Type B pancreatic cell (in vitro differentiated cells): ENCODE results near the gene ABHD8. TPM values are rescaled to one million over a fixed set of nuclear protein-coding genes. Genes with fewer than 3 reads are reported as not detected.
"Not testable (repeated sequence)": the region's sequence is repeated elsewhere in the genome, so short reads cannot be mapped to it uniquely, and the experiment has no call there.

Experiments used
- DNase-seq: peaks from one replicate; pipeline ENCODE4 v3.0.0; 2021; ENCODE audit warnings: mixed read lengths; ENCODE audit not compliant: unreplicated experiment; ENCODE audit errors: extremely low spot score
- H3K27ac Mint-ChIP-seq: 2 replicates; pipeline ENCODE4 v1.8.0; 2021; ENCODE audit warnings: mild to moderate bottlenecking, mixed read lengths
- H3K27me3 Mint-ChIP-seq: 2 replicates; pipeline ENCODE4 v1.8.0; 2021; ENCODE audit warnings: mixed read lengths
- H3K36me3 Mint-ChIP-seq: 2 replicates; pipeline ENCODE4 v1.8.0; 2021; ENCODE audit warnings: mixed read lengths
- H3K4me1 Mint-ChIP-seq: one replicate; pipeline ENCODE4 v1.8.0; 2021; ENCODE audit warnings: mixed read lengths; ENCODE audit not compliant: unreplicated experiment
- H3K4me3 Mint-ChIP-seq: 2 replicates; pipeline ENCODE4 v1.8.0; 2021; ENCODE audit warnings: mild to moderate bottlenecking, mixed read lengths
- H3K9me3 Mint-ChIP-seq: 2 replicates; pipeline ENCODE4 v1.8.0; 2021; ENCODE audit warnings: mixed read lengths
- CTCF ChIP-seq: fragments of 200-600 bp; sonication (generic); conservative IDR thresholded peaks from 2 replicates; pipeline ENCODE4 v1.5.0; 2021; ENCODE audit warnings: antibody characterized with exemption, mild to moderate bottlenecking
- total RNA-seq: library from RNA; stranded (reverse); gene quantifications from 2 replicates; pipeline ENCODE4 v1.2.1, GENCODE V29; 2021; ENCODE audit warnings: low replicate concordance

Gene ABHD8
- total RNA-seq, 1 donor from 2014 or later: 14.3 TPM

DNA sequence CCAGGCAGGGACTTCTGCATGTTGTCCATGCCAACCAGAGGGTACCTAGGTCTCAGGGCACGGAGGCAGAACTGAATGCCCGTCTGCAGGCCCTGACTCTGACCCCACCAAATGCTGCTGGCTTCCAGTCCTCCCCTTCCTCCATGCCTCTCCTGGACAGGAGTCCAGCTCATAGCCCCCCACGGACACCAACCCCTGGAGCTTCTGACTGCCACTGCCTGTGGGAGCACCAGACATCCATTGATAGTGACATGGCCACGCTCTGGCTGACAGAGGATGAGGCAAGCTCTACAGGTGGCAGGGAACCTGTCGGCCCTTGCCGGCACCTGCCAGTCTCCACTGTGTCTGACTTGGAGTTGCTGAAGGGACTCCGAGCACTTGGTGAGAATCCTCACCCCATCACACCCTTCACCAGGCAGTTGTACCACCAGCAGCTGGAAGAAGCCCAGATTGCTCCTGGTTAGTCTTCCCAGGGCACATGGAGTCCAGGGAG, 19.7 kb downstream of the ABHD8 start:
- H3K4me1 Mint-ChIP-seq: no peaks in the 10 kb centered on the region

DNA sequence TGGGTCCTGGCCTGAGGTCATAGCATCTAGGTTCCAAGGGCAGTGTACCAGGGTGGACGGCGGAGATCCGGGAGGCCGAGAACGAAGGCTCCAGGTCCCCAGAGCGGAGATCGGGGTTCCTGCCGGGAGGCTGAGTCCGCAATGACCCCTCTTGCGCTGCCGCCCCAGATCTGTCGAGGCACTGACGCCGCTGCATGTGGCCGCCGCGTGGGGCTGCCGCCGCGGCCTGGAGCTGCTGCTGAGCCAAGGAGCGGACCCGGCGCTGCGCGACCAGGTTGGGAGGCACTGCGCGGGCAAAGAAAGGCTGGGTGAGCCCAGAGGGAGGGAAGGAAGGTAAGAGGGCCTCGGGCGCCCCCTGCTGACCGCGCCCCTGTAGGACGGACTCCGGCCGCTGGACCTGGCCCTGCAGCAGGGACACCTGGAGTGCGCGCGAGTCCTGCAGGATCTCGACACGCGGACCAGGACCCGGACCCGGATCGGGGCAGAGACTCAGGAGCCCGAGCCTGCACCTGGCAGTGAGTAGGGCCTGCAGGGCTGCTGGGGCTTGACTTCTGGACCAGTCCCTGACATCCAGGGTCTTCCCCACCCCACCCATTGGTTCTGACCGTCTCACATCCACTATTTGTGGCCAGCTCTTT, 20.6 kb downstream of the ABHD8 start:
- DNase-seq: peak; percentile 92
- Mint-ChIP-seq H3K36me3 (no peaks in the 10 kb centered on the region), H3K27me3 (peaks cover 3% of the 10 kb centered on the region), H3K9me3 (no peaks in the 10 kb centered on the region), H3K4me1 (no peaks in the 10 kb centered on the region), H3K4me3 (peak overlapping the region; percentile 82), H3K27ac (no peak overlapping the region)
- TF ChIP-seq CTCF: peak; percentile 97

More for the DNA sequence above, 19.7 kb downstream of the ABHD8 start:
- peak overlapping the region; percentile 60 for H3K4me3 Mint-ChIP-seq
- no peak overlapping the region for H3K27ac Mint-ChIP-seq
- peaks cover 3% of the 10 kb centered on the region for H3K27me3 Mint-ChIP-seq
- no peak for TF ChIP-seq CTCF
- no peaks in the 10 kb centered on the region for H3K36me3 Mint-ChIP-seq
- no peaks in the 10 kb centered on the region for H3K9me3 Mint-ChIP-seq
- no peak for DNase-seq

DNA sequence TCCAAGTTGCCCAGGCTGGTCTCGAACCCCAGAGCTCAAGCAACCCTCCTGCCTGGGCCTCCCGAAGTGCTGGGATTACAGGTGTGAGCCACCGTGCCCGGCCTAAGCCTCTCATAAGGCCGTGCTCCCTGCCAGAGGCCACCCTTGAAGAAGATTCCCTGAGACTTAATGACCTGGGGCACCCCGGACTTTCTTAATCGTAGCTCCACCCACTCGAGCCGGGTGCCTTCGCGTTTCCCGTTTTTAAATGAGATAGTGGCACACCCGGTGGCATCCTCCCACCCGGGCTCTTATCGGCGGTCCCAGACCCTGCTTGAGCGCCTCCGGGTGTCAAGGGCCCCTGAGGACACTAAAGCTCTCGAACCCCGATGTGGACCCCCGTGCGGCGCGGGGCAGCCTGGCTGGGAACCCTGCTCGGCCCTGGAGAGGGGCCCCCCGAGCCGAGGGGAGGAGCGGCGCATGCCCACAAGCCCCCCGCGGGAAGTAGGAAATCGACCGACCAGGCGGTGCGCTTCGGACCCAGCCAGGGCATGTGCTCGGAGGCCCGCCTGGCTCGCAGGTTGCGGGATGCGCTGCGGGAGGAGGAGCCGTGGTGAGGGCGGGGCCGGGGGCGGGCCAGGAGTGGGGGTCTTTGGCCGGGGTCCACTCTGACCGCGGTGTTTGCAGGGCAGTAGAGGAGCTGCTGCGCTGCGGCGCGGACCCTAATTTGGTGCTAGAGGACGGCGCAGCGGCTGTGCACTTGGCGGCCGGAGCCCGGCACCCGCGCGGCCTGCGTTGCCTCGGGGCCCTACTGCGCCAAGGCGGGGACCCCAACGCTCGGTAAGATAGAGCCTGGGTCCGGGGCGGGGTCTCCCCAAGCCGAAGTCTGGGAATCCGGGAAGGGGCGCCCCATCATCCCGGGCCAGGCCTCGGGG, 21.6 kb downstream of the ABHD8 start, which contains the start of gene ANKLE1:
Gene ANKLE1 (plus strand): TSS at position 511 of the 914 bp plus-strand sequence. CDS start 20 bp downstream, at position 531.
- H3K4me3 Mint-ChIP-seq: peak within 1 kb of the TSS; percentile 82
- TF ChIP-seq CTCF: no peak
- H3K9me3 Mint-ChIP-seq: no peaks in the 10 kb centered on the region
- no peaks in the 10 kb centered on the region for H3K4me1 Mint-ChIP-seq
- peaks cover 3% of the 10 kb centered on the region for H3K27me3 Mint-ChIP-seq
- DNase-seq: no peak
- no peak within 1 kb of the TSS for H3K27ac Mint-ChIP-seq
- peaks cover 5% of the 10 kb centered on the region for H3K36me3 Mint-ChIP-seq

DNA sequence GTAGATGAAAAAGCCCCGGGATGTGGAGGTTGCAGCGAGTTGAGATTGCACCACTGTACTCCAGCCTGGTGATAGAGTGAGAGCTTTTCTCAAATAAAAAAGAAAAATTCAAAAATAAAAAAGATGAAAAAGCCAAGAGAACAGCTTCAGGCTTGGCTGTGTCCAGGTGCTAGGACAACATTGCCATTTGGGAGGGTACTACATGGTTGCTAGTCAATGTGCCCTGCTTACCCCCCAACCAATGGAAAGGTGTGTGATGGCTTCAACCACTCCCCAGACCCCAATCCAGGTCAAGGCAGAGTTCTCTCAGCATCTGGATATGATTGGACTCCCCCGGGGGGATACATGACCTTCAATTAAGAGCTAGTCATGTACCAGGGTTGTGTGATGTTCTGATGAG, 23.8 kb downstream of the ABHD8 start:
- H3K4me1 Mint-ChIP-seq: no peaks in the 10 kb centered on the region
- no peak for DNase-seq
- no peak overlapping the region for H3K27ac Mint-ChIP-seq
- TF ChIP-seq CTCF: no peak
- H3K4me3 Mint-ChIP-seq: no peak overlapping the region
- peaks cover 3% of the 10 kb centered on the region for H3K27me3 Mint-ChIP-seq
- peaks cover 11% of the 10 kb centered on the region for H3K36me3 Mint-ChIP-seq
- no peaks in the 10 kb centered on the region for H3K9me3 Mint-ChIP-seq

DNA sequence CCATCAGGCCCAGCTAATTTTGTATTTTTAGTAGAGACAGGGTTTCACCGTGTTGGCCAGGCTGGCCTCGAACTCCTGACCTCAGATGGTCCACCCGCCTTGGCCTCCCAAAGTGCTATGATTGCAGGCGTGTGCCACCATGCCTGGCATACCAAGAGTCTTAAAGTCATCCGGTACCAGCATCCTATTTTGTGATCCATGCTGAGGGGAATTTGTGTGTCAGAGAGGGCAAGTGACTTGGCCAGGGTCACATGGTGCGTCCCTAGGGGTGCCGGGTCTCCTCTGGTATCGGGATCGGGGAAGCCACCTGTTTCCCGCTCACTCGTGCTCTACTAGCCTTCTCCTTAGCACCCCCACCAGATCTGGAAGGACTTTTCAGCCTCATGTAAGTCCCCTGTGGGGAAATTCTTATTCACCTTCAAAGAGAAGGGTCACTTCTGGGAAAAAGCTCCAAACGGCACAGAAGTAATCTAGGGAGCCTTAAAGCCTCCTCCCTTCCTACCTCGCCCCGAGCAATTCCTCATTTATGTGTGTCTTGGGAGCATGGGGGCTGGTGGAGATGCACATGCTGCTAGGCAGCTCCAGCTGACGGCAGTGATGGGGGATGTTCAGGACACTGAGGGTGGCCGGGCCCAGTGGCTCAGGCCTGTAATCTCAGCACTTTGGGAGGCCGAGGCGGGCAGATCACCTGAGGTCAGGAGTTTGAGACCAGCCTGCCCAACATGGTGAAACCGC, 27.6 kb downstream of the ABHD8 start:
- H3K36me3 Mint-ChIP-seq: peaks cover 11% of the 10 kb centered on the region
- TF ChIP-seq CTCF: no peak
- no peak overlapping the region for H3K27ac Mint-ChIP-seq
- H3K9me3 Mint-ChIP-seq: no peaks in the 10 kb centered on the region
- H3K4me3 Mint-ChIP-seq: no peak overlapping the region
- no peaks in the 10 kb centered on the region for H3K4me1 Mint-ChIP-seq
- no peaks in the 10 kb centered on the region for H3K27me3 Mint-ChIP-seq
- no peak for DNase-seq

GRCh38 chr19:17274892-17275291, 28.3 kb downstream of the ABHD8 start:
- not testable (repeated sequence) for DNase-seq, H3K4me1 Mint-ChIP-seq, H3K27ac Mint-ChIP-seq, H3K9me3 Mint-ChIP-seq, H3K27me3 Mint-ChIP-seq, H3K4me3 Mint-ChIP-seq
- peaks cover 11% of the 10 kb centered on the region for H3K36me3 Mint-ChIP-seq
